ENCODE data around the gene MTF2.

Gene MTF2

GRCh38 chr1:93136445-93136844 lies 57.4 kb downstream of the MTF2 start:
- Histone ChIP-seq H3K14ac (ENCODE audit: low read length) (no peak overlapping the region), H3K79me1 (ENCODE audit: low read depth, low read length) (peaks cover under 1% of the 10 kb centered on the region), H2BK12ac (ENCODE audit: low read length) (no peak overlapping the region), H3K27me3 (ENCODE audit: control insufficient read depth in 3 of 3, insufficient read depth in 3 of 3, low read depth in 1 of 3, low read length in 3 of 3) (no peaks in the 10 kb centered on the region), H3K4me1 (ENCODE audit: control insufficient read depth in 2 of 2, insufficient read depth in 1 of 2, low read depth in 1 of 2, low read length in 2 of 2) (no peaks in the 10 kb centered on the region), H3K9me3 (replicated peaks in 1 of 2; ENCODE audit: control insufficient read depth in 2 of 2, insufficient read depth in 1 of 2, low read depth in 1 of 2, low read length in 2 of 2) (no peaks in the 10 kb centered on the region), H3K36me3 (replicated peaks in 1 of 2; ENCODE audit: control insufficient read depth in 2 of 2, insufficient read depth in 2 of 2, low read length in 2 of 2) (peaks cover 7 to 100% of the 10 kb centered on the region in 2 donors), H2AFZ (ENCODE audit: low read length) (no peak overlapping the region), H3K27ac (replicated peaks; ENCODE audit: low read length) (no peak overlapping the region), H3K4me3 (ENCODE audit: low read length in 2 of 2) (no peak overlapping the region), H2BK15ac (ENCODE audit: low read length) (no peak overlapping the region), H3K23ac (ENCODE audit: low read depth, low read length, poor library complexity) (no peak overlapping the region), H3K9ac (ENCODE audit: low read depth, low read length, poor library complexity) (no peak overlapping the region), H2BK5ac (ENCODE audit: low read length) (no peak overlapping the region), H2AK5ac (ENCODE audit: low read depth, low read length) (no peak overlapping the region), H3K4me2 (ENCODE audit: insufficient read depth, low read length, poor library complexity, severe bottlenecking) (no peak overlapping the region), H3K4ac (ENCODE audit: low read length) (no peak overlapping the region), H2BK120ac (ENCODE audit: low read depth, low read length) (no peak overlapping the region), H4K91ac (ENCODE audit: low read depth, low read length, poor library complexity) (no peak overlapping the region), H4K8ac (ENCODE audit: low read depth, low read length) (no peak overlapping the region), H3K18ac (ENCODE audit: low read length) (no peak overlapping the region)
- DNase-seq (ENCODE audit: low spot score), result no peak
- no CpG with 5 or more reads among the region's 5 CpGs for WGBS, 2 donors (ENCODE audit: extremely low coverage in 2 of 2, insufficient read length in 2 of 2, insufficient replicate concordance in 1 of 2)

- Histone ChIP-seq H3K4ac (ENCODE audit: low read length) (no peak overlapping the region), H2BK12ac (ENCODE audit: low read length) (no peak overlapping the region), H4K91ac (ENCODE audit: low read depth, low read length, poor library complexity) (no peak overlapping the region), H3K36me3 (replicated peaks in 1 of 2; ENCODE audit: control insufficient read depth in 2 of 2, insufficient read depth in 2 of 2, low read length in 2 of 2) (peaks cover 7 to 99% of the 10 kb centered on the region in 2 donors), H3K23ac (ENCODE audit: low read depth, low read length, poor library complexity) (no peak overlapping the region), H3K18ac (ENCODE audit: low read length) (no peak overlapping the region), H3K79me1 (ENCODE audit: low read depth, low read length) (peaks cover 3% of the 10 kb centered on the region), H2BK120ac (ENCODE audit: low read depth, low read length) (no peak overlapping the region), H2BK15ac (ENCODE audit: low read length) (no peak overlapping the region), H2BK5ac (ENCODE audit: low read length) (no peak overlapping the region), H3K27ac (replicated peaks; ENCODE audit: low read length) (no peak overlapping the region), H2AK5ac (ENCODE audit: low read depth, low read length) (no peak overlapping the region), H3K14ac (ENCODE audit: low read length) (no peak overlapping the region), H2AFZ (ENCODE audit: low read length) (no peak overlapping the region), H3K4me3 (ENCODE audit: low read length in 2 of 2) (no peak overlapping the region), H3K27me3 (ENCODE audit: control insufficient read depth in 3 of 3, insufficient read depth in 3 of 3, low read depth in 1 of 3, low read length in 3 of 3) (no peaks in the 10 kb centered on the region), H3K9me3 (replicated peaks in 1 of 2; ENCODE audit: control insufficient read depth in 2 of 2, insufficient read depth in 1 of 2, low read depth in 1 of 2, low read length in 2 of 2) (no peaks in the 10 kb centered on the region), H3K4me2 (ENCODE audit: insufficient read depth, low read length, poor library complexity, severe bottlenecking) (no peak overlapping the region), H4K8ac (ENCODE audit: low read depth, low read length) (no peak overlapping the region), H3K9ac (ENCODE audit: low read depth, low read length, poor library complexity) (no peak overlapping the region), H3K4me1 (ENCODE audit: control insufficient read depth in 2 of 2, insufficient read depth in 1 of 2, low read depth in 1 of 2, low read length in 2 of 2) (no peaks in the 10 kb centered on the region)
- WGBS, 2 donors (ENCODE audit: extremely low coverage in 2 of 2, insufficient read length in 2 of 2, insufficient replicate concordance in 1 of 2), result no CpG with 5 or more reads among the region's 3 CpGs
- DNase-seq (ENCODE audit: low spot score), result no peak
Observed at GRCh38 chr1:93137604-93138292, 58.7 kb downstream of the MTF2 start.

- Histone ChIP-seq H3K4ac (ENCODE audit: low read length) (no peak overlapping the region), H3K4me2 (ENCODE audit: insufficient read depth, low read length, poor library complexity, severe bottlenecking) (no peak overlapping the region), H3K9ac (ENCODE audit: low read depth, low read length, poor library complexity) (no peak overlapping the region), H3K79me1 (ENCODE audit: low read depth, low read length) (peaks cover 3% of the 10 kb centered on the region), H3K18ac (ENCODE audit: low read length) (no peak overlapping the region), H4K8ac (ENCODE audit: low read depth, low read length) (no peak overlapping the region), H3K9me3 (replicated peaks in 1 of 2; ENCODE audit: control insufficient read depth in 2 of 2, insufficient read depth in 1 of 2, low read depth in 1 of 2, low read length in 2 of 2) (no peaks in the 10 kb centered on the region), H3K23ac (ENCODE audit: low read depth, low read length, poor library complexity) (no peak overlapping the region), H2BK5ac (ENCODE audit: low read length) (no peak overlapping the region), H3K27me3 (ENCODE audit: control insufficient read depth in 3 of 3, insufficient read depth in 3 of 3, low read depth in 1 of 3, low read length in 3 of 3) (no peaks in the 10 kb centered on the region), H2BK12ac (ENCODE audit: low read length) (no peak overlapping the region), H4K91ac (ENCODE audit: low read depth, low read length, poor library complexity) (no peak overlapping the region), H2AFZ (ENCODE audit: low read length) (no peak overlapping the region), H3K36me3 (replicated peaks in 1 of 2; ENCODE audit: control insufficient read depth in 2 of 2, insufficient read depth in 2 of 2, low read length in 2 of 2) (peaks cover 7 to 82% of the 10 kb centered on the region in 2 donors), H2BK120ac (ENCODE audit: low read depth, low read length) (no peak overlapping the region), H2AK5ac (ENCODE audit: low read depth, low read length) (no peak overlapping the region), H3K4me1 (ENCODE audit: control insufficient read depth in 2 of 2, insufficient read depth in 1 of 2, low read depth in 1 of 2, low read length in 2 of 2) (no peaks in the 10 kb centered on the region), H3K14ac (ENCODE audit: low read length) (no peak overlapping the region), H3K27ac (replicated peaks; ENCODE audit: low read length) (no peak overlapping the region), H3K4me3 (ENCODE audit: low read length in 2 of 2) (no peak overlapping the region), H2BK15ac (ENCODE audit: low read length) (no peak overlapping the region)
- DNase-seq (ENCODE audit: low spot score), result no peak
- no CpG with 5 or more reads among the region's 1 CpG for WGBS, 2 donors (ENCODE audit: extremely low coverage in 2 of 2, insufficient read length in 2 of 2, insufficient replicate concordance in 1 of 2)
Observed at GRCh38 chr1:93140106-93140505, 61.0 kb downstream of the MTF2 start.

- WGBS, 2 donors (ENCODE audit: extremely low coverage in 2 of 2, insufficient read length in 2 of 2, insufficient replicate concordance in 1 of 2), result 100% methylated on average over 1 of the region's 2 CpGs; no CpG with 5 or more reads in 1 of the 2 donors
- DNase-seq (ENCODE audit: low spot score), result no peak
Observed at GRCh38 chr1:93142161-93142560, 63.1 kb downstream of the MTF2 start.

More at GRCh38 chr1:93142161-93142560, 63.1 kb downstream of the MTF2 start:
- Histone ChIP-seq H3K4me1 (ENCODE audit: control insufficient read depth in 2 of 2, insufficient read depth in 1 of 2, low read depth in 1 of 2, low read length in 2 of 2) (no peaks in the 10 kb centered on the region), H3K4me2 (ENCODE audit: insufficient read depth, low read length, poor library complexity, severe bottlenecking) (no peak overlapping the region), H4K8ac (ENCODE audit: low read depth, low read length) (no peak overlapping the region), H3K14ac (ENCODE audit: low read length) (no peak overlapping the region), H2BK12ac (ENCODE audit: low read length) (no peak overlapping the region), H3K9me3 (replicated peaks in 1 of 2; ENCODE audit: control insufficient read depth in 2 of 2, insufficient read depth in 1 of 2, low read depth in 1 of 2, low read length in 2 of 2) (no peaks in the 10 kb centered on the region), H2AFZ (ENCODE audit: low read length) (no peak overlapping the region), H3K18ac (ENCODE audit: low read length) (no peak overlapping the region), H2BK15ac (ENCODE audit: low read length) (no peak overlapping the region), H2AK5ac (ENCODE audit: low read depth, low read length) (no peak overlapping the region), H2BK120ac (ENCODE audit: low read depth, low read length) (no peak overlapping the region), H3K4me3 (ENCODE audit: low read length in 2 of 2) (no peak overlapping the region), H4K91ac (ENCODE audit: low read depth, low read length, poor library complexity) (no peak overlapping the region), H3K27me3 (ENCODE audit: control insufficient read depth in 3 of 3, insufficient read depth in 3 of 3, low read depth in 1 of 3, low read length in 3 of 3) (no peaks in the 10 kb centered on the region), H3K27ac (replicated peaks; ENCODE audit: low read length) (no peak overlapping the region), H3K9ac (ENCODE audit: low read depth, low read length, poor library complexity) (no peak overlapping the region), H3K23ac (ENCODE audit: low read depth, low read length, poor library complexity) (no peak overlapping the region), H3K36me3 (replicated peaks in 1 of 2; ENCODE audit: control insufficient read depth in 2 of 2, insufficient read depth in 2 of 2, low read length in 2 of 2) (peaks cover 0 to 61% of the 10 kb centered on the region in 2 donors), H2BK5ac (ENCODE audit: low read length) (no peak overlapping the region), H3K4ac (ENCODE audit: low read length) (no peak overlapping the region), H3K79me1 (ENCODE audit: low read depth, low read length) (peaks cover 3% of the 10 kb centered on the region)
